ENCODE results near the gene AKAP8. TPM values are rescaled to one million over a fixed set of nuclear protein-coding genes. Genes with fewer than 3 reads are reported as not detected.
A peak's percentile ranks its signal among the peaks of the same experiment; 100 is the strongest.

Gene AKAP8
- total RNA-seq, 6 experiments from 2014 or later: 22.8 to 31.2 (median 29.6) TPM

GRCh38 chr19:15421136-15421695, 41.6 kb upstream of the AKAP8 start:
- TF ChIP-seq CTCF (IDR thresholded peaks at IDR 0.05): no peak
- Mint-ChIP-seq H3K9me3 (no peaks in the 10 kb centered on the region; the same call in 1 of the 2 replicates), H3K4me3 (no peak overlapping the region), H3K27me3 (ENCODE audit: insufficient read depth) (peaks cover 5% of the 10 kb centered on the region), H3K4me1 (ENCODE audit: low read depth) (peaks cover 32% of the 10 kb centered on the region), H3K36me3 (ENCODE audit: low read depth) (peaks cover 35% of the 10 kb centered on the region), H3K27ac (no peak overlapping the region)
- DNase-seq: no peak

- Mint-ChIP-seq H3K4me1 (ENCODE audit: low read depth) (peaks cover 34% of the 10 kb centered on the region), H3K9me3 (no peaks in the 10 kb centered on the region; the same call in 1 of the 2 replicates), H3K27me3 (ENCODE audit: insufficient read depth) (peaks cover 6% of the 10 kb centered on the region), H3K36me3 (ENCODE audit: low read depth) (peaks cover 33% of the 10 kb centered on the region), H3K27ac (peak overlapping the region; percentile 99), H3K4me3 (peak overlapping the region; percentile 98)
- peak; percentile 46 for TF ChIP-seq CTCF (IDR thresholded peaks at IDR 0.05)
- DNase-seq: no peak
Measured at GRCh38 chr19:15419413-15420025, 39.9 kb upstream of the AKAP8 start.

GRCh38 chr19:15418579-15419412, 39.2 kb upstream of the AKAP8 start, which contains the start of gene AKAP8L:
Gene AKAP8L, minus strand, starts transcription at chr19:15418988. Its CDS starts 65 bp downstream, at chr19:15418923.
- peak within 1 kb of the TSS; percentile 99 for H3K27ac Mint-ChIP-seq
- H3K36me3 Mint-ChIP-seq (ENCODE audit: low read depth): peaks cover 32% of the 10 kb centered on the region
- peak within 1 kb of the TSS; percentile 98 for H3K4me3 Mint-ChIP-seq
- peaks cover 36% of the 10 kb centered on the region for H3K4me1 Mint-ChIP-seq (ENCODE audit: low read depth)
- TF ChIP-seq CTCF (IDR thresholded peaks at IDR 0.05): peak; percentile 79
- H3K27me3 Mint-ChIP-seq (ENCODE audit: insufficient read depth): peaks cover 6% of the 10 kb centered on the region
- peak; percentile 100 for DNase-seq
- no peaks in the 10 kb centered on the region; the same call in 1 of the 2 replicates for H3K9me3 Mint-ChIP-seq

- H3K9me3 Mint-ChIP-seq: no peaks in the 10 kb centered on the region
- peak overlapping the region; percentile 98 for H3K4me3 Mint-ChIP-seq
- peaks cover 40% of the 10 kb centered on the region for H3K4me1 Mint-ChIP-seq (ENCODE audit: low read depth)
- peak overlapping the region; percentile 99 for H3K27ac Mint-ChIP-seq
- H3K36me3 Mint-ChIP-seq (ENCODE audit: low read depth): peaks cover 26% of the 10 kb centered on the region
- no peak for TF ChIP-seq CTCF (IDR thresholded peaks at IDR 0.05)
- DNase-seq: no peak
- peaks cover 6% of the 10 kb centered on the region for H3K27me3 Mint-ChIP-seq (ENCODE audit: insufficient read depth)
Measured at GRCh38 chr19:15418231-15418578, 38.6 kb upstream of the AKAP8 start.

GRCh38 chr19:15417699-15418098, 38.1 kb upstream of the AKAP8 start:
- H3K9me3 Mint-ChIP-seq: no peaks in the 10 kb centered on the region
- peak overlapping the region; percentile 98 for H3K4me3 Mint-ChIP-seq
- peaks cover 6% of the 10 kb centered on the region for H3K27me3 Mint-ChIP-seq (ENCODE audit: insufficient read depth)
- no peak for DNase-seq
- H3K27ac Mint-ChIP-seq: peak overlapping the region; percentile 99
- no peak for TF ChIP-seq CTCF (IDR thresholded peaks at IDR 0.05)
- H3K4me1 Mint-ChIP-seq (ENCODE audit: low read depth): peaks cover 43% of the 10 kb centered on the region
- peaks cover 21% of the 10 kb centered on the region for H3K36me3 Mint-ChIP-seq (ENCODE audit: low read depth)

All from HFFc6 (cell line).